K562 (cell line): ENCODE data around the gene GXYLT2.

Experiments
- MEF2D ChIP-seq: conservative IDR thresholded peaks from 2 replicates; pipeline ENCODE4 v1.6.1; 2016; ENCODE audit warnings: low read depth, missing genetic modification characterization, missing compliant biosample characterization
- POLR2AphosphoS5 ChIP-seq: IDR thresholded peaks from 2 replicates; pipeline ENCODE4 v1.6.1; 2011; ENCODE audit warnings: mild to moderate bottlenecking, low read depth, low read length, moderate library complexity; ENCODE audit not compliant: control insufficient read depth, insufficient read depth
- RBM39 ChIP-seq: fragments of 200-400 bp; formaldehyde crosslinking; optimal IDR thresholded peaks from 2 replicates; pipeline ENCODE3; 2018; ENCODE audit warnings: low read depth, low read length
- SP1 ChIP-seq: sonication (generic); formaldehyde crosslinking; IDR thresholded peaks from 2 replicates; pipeline ENCODE4 v1.8.1; 2022; ENCODE audit warnings: mild to moderate bottlenecking, missing genetic modification reagents
- ZNF778 ChIP-seq: fragments of 450-650 bp; formaldehyde crosslinking; IDR thresholded peaks from 2 replicates; pipeline ENCODE4 v1.4.0; 2020; ENCODE audit warnings: mild to moderate bottlenecking, moderate library complexity
- TF ChIP-seq, protein P1 (sequence below): fragments of 200-600 bp; sonication (generic); IDR thresholded peaks from one replicate; pipeline ENCODE4 v1.6.1; 2012; ENCODE audit warnings: mild to moderate bottlenecking, low read depth, low read length, inconsistent platforms
- TF ChIP-seq, protein P2 (sequence below): fragments of 150-350 bp; conservative IDR thresholded peaks from 2 replicates; pipeline ENCODE4 v1.6.1; 2014; ENCODE audit warnings: low read length
- TF ChIP-seq, protein P3 (sequence below): fragments of 450-650 bp; formaldehyde crosslinking; IDR thresholded peaks from 2 replicates; pipeline ENCODE4 v1.4.0; 2022; ENCODE audit warnings: missing genetic modification characterization
- TF ChIP-seq, protein P4 (sequence below), 3 experiments: IDR thresholded peaks in 2 of 3; conservative IDR thresholded peaks in 1 of 3; 2 replicates each; pipeline ENCODE4 v1.5.1; 2011 to 2012; ENCODE audit warnings: low read length in 3 of 3, mild to moderate bottlenecking in 3 of 3, control low read depth in 2 of 3, improper control_type of control experiment in 1 of 3, inconsistent platforms in 1 of 3, low read depth in 1 of 3, mixed read lengths in 1 of 3, moderate library complexity in 1 of 3; ENCODE audit not compliant: insufficient read depth in 2 of 3

DNA sequence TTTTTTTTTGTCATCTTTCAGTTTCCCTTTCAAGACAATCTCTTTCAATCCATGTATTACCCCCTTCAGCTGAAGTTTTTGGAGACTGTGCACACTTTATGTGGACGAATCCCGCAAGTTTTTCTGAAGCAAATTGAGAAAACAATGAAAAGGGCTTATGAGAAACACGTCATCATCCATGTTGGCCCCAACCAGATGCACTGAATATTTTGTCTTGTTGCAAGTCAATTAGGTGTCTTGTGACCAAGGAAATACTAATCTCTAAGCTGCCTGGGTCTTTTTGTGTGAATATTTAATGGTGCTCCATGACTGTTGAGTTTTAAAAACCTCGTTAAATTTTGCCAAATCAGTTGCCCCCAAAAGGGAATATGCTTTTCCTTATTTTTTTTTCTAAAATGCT lies 87.1 kb downstream of the GXYLT2 start:
- no peak for TF ChIP-seq MEF2D (tag)
- TF ChIP-seq RBM39, result no peak
- TF ChIP-seq, protein P1, sequence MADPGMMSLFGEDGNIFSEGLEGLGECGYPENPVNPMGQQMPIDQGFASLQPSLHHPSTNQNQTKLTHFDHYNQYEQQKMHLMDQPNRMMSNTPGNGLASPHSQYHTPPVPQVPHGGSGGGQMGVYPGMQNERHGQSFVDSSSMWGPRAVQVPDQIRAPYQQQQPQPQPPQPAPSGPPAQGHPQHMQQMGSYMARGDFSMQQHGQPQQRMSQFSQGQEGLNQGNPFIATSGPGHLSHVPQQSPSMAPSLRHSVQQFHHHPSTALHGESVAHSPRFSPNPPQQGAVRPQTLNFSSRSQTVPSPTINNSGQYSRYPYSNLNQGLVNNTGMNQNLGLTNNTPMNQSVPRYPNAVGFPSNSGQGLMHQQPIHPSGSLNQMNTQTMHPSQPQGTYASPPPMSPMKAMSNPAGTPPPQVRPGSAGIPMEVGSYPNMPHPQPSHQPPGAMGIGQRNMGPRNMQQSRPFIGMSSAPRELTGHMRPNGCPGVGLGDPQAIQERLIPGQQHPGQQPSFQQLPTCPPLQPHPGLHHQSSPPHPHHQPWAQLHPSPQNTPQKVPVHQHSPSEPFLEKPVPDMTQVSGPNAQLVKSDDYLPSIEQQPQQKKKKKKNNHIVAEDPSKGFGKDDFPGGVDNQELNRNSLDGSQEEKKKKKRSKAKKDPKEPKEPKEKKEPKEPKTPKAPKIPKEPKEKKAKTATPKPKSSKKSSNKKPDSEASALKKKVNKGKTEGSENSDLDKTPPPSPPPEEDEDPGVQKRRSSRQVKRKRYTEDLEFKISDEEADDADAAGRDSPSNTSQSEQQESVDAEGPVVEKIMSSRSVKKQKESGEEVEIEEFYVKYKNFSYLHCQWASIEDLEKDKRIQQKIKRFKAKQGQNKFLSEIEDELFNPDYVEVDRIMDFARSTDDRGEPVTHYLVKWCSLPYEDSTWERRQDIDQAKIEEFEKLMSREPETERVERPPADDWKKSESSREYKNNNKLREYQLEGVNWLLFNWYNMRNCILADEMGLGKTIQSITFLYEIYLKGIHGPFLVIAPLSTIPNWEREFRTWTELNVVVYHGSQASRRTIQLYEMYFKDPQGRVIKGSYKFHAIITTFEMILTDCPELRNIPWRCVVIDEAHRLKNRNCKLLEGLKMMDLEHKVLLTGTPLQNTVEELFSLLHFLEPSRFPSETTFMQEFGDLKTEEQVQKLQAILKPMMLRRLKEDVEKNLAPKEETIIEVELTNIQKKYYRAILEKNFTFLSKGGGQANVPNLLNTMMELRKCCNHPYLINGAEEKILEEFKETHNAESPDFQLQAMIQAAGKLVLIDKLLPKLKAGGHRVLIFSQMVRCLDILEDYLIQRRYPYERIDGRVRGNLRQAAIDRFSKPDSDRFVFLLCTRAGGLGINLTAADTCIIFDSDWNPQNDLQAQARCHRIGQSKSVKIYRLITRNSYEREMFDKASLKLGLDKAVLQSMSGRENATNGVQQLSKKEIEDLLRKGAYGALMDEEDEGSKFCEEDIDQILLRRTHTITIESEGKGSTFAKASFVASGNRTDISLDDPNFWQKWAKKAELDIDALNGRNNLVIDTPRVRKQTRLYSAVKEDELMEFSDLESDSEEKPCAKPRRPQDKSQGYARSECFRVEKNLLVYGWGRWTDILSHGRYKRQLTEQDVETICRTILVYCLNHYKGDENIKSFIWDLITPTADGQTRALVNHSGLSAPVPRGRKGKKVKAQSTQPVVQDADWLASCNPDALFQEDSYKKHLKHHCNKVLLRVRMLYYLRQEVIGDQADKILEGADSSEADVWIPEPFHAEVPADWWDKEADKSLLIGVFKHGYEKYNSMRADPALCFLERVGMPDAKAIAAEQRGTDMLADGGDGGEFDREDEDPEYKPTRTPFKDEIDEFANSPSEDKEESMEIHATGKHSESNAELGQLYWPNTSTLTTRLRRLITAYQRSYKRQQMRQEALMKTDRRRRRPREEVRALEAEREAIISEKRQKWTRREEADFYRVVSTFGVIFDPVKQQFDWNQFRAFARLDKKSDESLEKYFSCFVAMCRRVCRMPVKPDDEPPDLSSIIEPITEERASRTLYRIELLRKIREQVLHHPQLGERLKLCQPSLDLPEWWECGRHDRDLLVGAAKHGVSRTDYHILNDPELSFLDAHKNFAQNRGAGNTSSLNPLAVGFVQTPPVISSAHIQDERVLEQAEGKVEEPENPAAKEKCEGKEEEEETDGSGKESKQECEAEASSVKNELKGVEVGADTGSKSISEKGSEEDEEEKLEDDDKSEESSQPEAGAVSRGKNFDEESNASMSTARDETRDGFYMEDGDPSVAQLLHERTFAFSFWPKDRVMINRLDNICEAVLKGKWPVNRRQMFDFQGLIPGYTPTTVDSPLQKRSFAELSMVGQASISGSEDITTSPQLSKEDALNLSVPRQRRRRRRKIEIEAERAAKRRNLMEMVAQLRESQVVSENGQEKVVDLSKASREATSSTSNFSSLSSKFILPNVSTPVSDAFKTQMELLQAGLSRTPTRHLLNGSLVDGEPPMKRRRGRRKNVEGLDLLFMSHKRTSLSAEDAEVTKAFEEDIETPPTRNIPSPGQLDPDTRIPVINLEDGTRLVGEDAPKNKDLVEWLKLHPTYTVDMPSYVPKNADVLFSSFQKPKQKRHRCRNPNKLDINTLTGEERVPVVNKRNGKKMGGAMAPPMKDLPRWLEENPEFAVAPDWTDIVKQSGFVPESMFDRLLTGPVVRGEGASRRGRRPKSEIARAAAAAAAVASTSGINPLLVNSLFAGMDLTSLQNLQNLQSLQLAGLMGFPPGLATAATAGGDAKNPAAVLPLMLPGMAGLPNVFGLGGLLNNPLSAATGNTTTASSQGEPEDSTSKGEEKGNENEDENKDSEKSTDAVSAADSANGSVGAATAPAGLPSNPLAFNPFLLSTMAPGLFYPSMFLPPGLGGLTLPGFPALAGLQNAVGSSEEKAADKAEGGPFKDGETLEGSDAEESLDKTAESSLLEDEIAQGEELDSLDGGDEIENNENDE, result no peak
- no peak for TF ChIP-seq SP1 (CRISPR knock-in tag)
- no peak for TF ChIP-seq POLR2AphosphoS5
- TF ChIP-seq, protein P2, sequence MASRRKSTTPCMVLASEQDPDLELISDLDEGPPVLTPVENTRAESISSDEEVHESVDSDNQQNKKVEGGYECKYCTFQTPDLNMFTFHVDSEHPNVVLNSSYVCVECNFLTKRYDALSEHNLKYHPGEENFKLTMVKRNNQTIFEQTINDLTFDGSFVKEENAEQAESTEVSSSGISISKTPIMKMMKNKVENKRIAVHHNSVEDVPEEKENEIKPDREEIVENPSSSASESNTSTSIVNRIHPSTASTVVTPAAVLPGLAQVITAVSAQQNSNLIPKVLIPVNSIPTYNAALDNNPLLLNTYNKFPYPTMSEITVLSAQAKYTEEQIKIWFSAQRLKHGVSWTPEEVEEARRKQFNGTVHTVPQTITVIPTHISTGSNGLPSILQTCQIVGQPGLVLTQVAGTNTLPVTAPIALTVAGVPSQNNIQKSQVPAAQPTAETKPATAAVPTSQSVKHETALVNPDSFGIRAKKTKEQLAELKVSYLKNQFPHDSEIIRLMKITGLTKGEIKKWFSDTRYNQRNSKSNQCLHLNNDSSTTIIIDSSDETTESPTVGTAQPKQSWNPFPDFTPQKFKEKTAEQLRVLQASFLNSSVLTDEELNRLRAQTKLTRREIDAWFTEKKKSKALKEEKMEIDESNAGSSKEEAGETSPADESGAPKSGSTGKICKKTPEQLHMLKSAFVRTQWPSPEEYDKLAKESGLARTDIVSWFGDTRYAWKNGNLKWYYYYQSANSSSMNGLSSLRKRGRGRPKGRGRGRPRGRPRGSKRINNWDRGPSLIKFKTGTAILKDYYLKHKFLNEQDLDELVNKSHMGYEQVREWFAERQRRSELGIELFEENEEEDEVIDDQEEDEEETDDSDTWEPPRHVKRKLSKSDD, result no peak
- TF ChIP-seq, protein P3, sequence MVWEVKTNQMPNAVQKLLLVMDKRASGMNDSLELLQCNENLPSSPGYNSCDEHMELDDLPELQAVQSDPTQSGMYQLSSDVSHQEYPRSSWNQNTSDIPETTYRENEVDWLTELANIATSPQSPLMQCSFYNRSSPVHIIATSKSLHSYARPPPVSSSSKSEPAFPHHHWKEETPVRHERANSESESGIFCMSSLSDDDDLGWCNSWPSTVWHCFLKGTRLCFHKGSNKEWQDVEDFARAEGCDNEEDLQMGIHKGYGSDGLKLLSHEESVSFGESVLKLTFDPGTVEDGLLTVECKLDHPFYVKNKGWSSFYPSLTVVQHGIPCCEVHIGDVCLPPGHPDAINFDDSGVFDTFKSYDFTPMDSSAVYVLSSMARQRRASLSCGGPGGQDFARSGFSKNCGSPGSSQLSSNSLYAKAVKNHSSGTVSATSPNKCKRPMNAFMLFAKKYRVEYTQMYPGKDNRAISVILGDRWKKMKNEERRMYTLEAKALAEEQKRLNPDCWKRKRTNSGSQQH (CRISPR knock-in tag), result no peak
- TF ChIP-seq, protein P4, sequence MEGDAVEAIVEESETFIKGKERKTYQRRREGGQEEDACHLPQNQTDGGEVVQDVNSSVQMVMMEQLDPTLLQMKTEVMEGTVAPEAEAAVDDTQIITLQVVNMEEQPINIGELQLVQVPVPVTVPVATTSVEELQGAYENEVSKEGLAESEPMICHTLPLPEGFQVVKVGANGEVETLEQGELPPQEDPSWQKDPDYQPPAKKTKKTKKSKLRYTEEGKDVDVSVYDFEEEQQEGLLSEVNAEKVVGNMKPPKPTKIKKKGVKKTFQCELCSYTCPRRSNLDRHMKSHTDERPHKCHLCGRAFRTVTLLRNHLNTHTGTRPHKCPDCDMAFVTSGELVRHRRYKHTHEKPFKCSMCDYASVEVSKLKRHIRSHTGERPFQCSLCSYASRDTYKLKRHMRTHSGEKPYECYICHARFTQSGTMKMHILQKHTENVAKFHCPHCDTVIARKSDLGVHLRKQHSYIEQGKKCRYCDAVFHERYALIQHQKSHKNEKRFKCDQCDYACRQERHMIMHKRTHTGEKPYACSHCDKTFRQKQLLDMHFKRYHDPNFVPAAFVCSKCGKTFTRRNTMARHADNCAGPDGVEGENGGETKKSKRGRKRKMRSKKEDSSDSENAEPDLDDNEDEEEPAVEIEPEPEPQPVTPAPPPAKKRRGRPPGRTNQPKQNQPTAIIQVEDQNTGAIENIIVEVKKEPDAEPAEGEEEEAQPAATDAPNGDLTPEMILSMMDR (IDR thresholded peaks at IDR 0.05 in 2 of 3, conservative IDR thresholded peaks at IDR 0.05 in 1 of 3; ENCODE audit: insufficient read depth in 2 of 3, low read depth in 1 of 3, low read length in 3 of 3), result no peak
- TF ChIP-seq ZNF778 (CRISPR knock-in tag), result no peak
